Fibroblast of skin of right quadriceps (primary cell): ENCODE data around the gene SLC47A2.

Source experiments
- DNase-seq: peaks from one replicate; pipeline ENCODE4 v3.0.0-alpha.2; 2013

Gene SLC47A2

DNA sequence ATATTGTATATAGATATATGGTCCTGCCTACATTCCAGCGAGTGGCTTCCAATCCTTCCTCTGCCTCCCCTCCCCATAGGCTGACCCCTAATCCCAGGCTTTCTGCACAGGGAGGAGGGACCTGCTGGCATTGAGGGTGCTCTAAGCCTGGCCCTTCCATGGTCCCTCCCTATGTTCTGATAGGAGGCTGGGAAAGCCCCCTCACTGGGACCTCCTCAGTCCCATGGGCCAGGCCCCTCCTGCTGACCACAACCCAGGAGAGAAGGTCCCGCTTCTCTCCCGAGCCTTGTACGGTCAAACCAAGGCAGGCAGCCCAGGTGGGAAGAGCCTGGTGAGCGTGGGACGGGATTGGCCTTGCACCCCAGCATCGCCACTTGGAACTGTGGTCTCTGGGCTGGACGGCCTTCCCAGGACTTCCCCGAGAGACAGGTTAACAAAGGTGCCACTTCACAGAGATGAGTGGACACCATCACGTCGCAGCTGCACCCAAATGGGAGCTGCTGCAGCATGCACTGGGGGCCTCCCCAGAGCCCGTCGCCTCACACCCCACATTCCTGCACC lies 30.9 kb upstream of the SLC47A2 start:
- DNase-seq, result no peak

DNA sequence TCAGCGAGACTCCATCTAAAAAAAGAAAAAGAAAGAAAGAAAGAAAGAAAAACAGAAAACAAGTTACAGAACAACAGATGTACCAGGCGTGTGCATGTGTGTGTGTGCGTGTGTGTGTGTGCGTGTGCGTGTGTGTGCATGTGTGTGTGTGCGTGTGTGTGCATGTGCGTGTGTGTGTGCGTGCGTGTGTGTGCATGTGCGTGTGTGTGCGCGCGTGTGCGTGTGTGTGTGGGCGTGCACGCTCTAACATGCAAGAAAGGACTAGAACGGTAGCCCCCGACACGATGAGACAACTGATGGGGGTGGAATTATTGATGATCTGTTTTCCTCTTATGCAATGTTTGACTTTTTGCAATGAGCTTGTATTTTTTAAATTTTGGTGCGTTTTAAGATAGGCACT lies 30.1 kb upstream of the SLC47A2 start:
- no peak for DNase-seq

DNA sequence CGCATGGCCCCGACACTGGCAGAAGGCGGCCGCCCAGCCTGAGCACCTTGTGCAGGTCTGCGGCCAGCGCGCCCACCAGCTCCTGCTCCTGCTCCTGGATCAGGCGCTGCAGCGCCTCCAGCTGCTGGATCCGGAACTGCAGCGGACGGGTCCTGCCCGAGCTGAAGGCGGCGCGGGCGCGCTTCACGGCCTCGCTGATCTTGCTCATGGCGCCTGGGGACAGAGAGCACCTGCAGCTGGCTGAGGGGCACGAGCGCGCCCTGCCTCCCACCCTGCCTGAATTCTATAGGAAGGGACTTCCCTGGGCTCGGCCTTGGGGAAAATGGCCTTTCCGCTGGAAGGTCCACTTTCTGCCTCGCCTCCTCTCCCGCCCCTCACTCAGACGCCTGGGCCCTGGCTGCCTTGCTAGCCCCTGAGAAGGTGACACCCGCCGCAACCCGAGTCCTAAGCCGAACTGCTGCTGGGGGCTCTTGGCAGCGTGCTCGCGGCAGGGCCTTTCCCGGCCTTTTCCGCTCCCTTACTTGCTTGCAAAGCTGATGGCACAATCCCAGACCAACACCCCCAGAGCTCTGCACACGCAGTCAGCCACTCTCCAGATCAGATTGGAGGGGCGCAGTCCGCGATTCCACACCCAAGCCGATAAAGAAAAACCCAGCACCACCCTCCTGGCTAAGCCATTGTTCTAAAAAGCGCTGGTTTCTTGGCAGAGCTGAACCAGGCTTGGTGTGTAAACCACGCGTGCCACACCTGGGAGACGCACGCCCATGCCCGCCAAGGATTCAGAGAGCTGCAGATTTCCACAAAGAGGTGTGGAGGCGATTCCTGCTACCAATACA lies 28.8 kb upstream of the SLC47A2 start:
- peak; percentile 34 for DNase-seq

GRCh38 chr17:19744492-19744891 lies 28.1 kb upstream of the SLC47A2 start:
- DNase-seq, result no peak

GRCh38 chr17:19743101-19744100 lies 27.0 kb upstream of the SLC47A2 start:
- DNase-seq, result no peak

DNA sequence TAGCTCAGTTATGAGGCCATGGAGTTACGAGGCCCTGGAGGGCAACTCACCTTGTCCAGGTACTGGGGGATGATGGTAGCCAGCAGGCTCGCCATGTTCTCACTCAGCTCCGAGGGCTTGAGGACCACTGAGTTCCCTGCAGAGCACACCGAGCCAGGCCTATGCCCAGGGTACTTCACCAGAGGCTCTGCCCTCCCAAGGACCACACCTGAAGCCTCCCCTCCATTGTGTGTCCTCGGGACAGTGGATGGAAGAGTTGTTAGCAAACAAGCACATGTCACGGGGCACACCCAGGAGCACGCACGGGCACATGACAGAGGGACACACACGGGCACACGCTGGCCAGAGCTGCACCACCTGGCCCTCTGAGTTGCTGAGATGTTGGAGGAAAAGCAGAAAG lies 26.1 kb upstream of the SLC47A2 start:
- no peak for DNase-seq

GRCh38 chr17:19741832-19742457 lies 25.6 kb upstream of the SLC47A2 start:
- DNase-seq, result no peak

- no peak for DNase-seq
Measured at GRCh38 chr17:19740933-19741332, 24.5 kb upstream of the SLC47A2 start.

DNA sequence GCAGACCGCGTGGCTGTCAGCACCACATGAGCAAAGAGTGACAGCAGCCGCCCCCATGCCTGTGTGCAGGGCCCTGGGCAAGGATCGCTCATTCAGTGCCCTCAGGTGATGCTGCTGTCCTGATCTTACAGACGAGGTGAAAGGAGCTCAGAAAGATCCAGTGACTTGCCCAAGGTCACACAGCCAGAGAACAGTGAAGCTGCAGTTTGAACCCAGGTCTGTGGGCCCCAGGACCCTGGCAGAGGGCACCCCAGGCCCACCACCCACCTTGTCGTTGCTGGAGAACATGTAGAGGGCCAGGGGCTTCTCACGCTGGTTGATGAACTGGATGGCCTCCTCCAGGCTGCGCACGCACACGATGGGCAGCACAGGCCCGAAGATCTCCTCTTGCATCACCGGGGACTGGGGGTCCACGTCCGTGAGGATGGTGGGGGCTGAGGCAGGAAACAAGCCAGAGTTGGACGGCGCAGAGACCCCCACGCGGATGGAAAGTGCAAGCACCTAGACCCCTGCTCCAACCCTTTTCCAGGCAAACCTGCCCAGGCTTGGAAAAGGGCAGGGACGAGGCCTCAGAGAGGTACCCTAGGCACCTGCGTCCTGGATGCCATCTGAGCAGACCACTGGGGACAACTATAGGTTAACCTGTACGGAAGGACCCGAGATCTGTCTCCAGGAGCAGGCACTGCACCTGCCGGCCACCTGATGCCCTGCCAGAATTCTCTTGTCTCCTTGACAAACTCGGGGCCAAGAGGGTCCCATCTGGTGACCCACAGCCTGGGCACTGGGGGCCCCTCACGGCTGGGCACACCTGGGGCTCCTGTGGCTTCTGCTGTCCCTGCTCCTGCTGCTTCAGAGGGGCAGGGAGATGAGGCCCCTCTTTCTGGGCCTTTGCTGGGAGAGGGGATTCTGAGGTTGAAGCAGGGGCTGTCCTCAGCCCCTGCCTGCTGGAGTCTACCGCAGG lies 23.1 kb upstream of the SLC47A2 start:
- no peak for DNase-seq

DNA sequence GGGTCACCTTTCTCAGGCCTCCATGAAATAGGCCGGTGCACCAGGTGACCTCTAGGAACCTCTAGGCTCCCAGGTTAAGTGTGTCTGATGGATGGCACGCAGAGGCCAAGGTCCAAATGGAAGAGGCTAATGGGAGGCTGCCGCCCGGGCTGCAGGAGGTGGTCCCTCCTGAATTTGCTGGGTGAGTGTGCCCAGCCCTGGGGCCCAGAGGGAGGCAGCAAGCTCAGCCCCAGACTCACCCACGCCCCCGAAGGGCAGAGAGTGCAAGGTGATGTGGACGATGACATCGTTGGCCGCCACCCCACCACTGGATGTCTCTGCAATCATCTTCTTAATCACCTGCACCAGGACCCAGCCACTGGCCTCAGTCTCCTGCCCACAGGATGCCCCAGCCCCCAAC lies 22.4 kb upstream of the SLC47A2 start:
- DNase-seq, result no peak

DNA sequence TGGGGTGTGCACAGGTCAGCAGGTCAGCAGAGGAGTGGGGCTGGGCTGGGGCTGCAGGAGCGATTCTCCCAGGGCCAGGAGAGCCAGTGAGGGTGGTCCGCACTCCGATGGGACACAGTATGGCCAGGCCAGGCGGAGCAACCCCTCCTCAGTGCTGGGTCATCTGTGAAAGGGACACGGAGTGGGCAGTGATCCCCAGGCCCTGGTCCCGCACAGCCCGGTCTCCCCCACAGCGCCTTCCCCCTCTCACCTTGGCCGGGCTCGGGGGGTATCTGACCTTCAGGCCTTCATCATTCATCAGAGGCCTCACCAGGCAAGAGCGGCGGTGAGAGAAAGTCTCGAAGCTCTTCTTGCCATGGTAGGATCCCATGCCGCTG lies 21.7 kb upstream of the SLC47A2 start:
- DNase-seq, result no peak

GRCh38 chr17:19737305-19738072 lies 21.1 kb upstream of the SLC47A2 start:
- no peak for DNase-seq

DNA sequence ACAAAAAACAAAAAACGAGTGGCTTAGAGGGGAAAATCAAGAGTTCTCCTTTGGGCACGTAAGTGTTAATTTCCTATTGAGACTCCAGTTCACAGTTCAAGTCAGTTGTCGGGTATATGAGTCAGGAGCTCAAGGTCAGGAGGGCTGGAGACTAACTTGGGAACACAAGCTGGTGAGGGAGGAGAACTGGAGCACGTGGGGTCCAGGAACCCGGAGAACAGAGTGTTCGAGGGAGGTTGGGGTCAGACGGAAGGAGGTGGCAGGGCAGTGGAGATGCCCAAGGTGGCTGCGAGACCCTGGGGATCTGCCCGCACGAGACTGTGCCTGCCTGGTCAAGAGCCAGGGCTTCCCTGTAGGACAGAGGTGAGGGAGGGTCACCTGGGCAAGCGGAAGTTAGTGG lies 19.7 kb upstream of the SLC47A2 start:
- no peak for DNase-seq

GRCh38 chr17:19733953-19734526 lies 17.7 kb upstream of the SLC47A2 start:
- no peak for DNase-seq

- DNase-seq, result no peak
Measured at GRCh38 chr17:19731626-19732025, 15.2 kb upstream of the SLC47A2 start.

- DNase-seq, result no peak
Measured at GRCh38 chr17:19730843-19731242, 14.5 kb upstream of the SLC47A2 start.

GRCh38 chr17:19729900-19730299 lies 13.5 kb upstream of the SLC47A2 start:
- DNase-seq, result no peak

DNA sequence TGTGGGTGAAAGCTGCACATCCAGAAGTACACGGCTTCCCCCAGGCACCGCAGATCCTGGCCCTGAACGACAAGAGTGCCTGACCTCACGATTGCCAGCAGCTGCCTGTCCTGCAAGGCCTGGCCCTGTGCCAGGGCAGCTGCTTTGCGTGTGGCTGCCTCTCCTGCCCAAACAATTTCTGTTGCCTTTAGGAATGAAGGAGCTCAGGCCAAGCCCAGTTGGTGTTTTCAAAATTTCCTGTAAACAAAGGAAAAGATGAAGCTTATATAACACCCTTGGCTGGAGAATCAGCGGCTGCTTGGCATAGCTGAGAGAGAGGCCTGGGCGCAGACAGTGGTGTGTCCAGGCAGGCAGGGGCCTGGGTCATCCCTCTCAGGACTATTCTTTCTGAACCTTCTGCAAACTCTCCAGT lies 11.7 kb upstream of the SLC47A2 start:
- peak; percentile 9 for DNase-seq

GRCh38 chr17:19727501-19728078 lies 11.2 kb upstream of the SLC47A2 start:
- no peak for DNase-seq
